Measurements from ENCODE around the gene NOL9.

DNA sequence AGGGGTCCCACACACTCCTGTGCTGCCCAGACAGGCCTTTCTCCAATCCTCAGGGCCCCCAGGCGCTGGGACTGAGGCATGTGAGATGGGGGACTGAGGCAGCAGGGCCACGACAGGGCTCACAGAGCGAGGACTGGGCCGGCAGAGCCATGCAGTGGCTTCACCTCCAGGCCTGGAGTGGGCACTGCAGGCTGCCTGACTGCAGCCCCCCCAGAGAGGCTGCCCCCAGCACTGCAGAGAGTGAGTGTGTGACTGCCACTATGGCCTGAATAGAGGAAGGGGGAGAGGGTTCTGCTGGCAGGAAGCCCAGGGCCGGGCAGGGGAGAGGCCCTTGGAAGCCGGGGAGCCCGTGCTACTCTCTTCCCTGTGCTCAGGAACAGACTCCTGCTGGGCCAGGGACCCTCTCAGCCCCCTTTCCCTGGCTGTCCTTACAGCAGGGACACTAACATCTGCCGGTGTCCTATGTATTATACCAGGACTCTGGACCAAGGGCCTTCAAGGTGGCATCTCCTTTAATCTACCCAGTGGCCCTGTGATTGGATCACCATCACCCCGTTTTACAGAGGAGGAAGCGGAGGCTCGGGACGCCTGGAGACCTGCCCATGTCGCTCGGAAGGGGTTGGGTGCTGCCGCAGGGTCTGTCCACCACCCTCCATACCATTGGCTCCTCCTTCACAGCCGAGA is 42.6 kb downstream of the NOL9 start:
- TF ChIP-seq BMI1 (IDR thresholded peaks at IDR 0.05; ENCODE audit: borderline replicate concordance) (no peak), REST (IDR thresholded peaks at IDR 0.05; ENCODE audit: low read depth, low read length) (no peak), E2F8 (IDR thresholded peaks at IDR 0.05; ENCODE audit: low read depth, partially characterized antibody) (no peak), BHLHE40 (IDR thresholded peaks at IDR 0.05; ENCODE audit: borderline replicate concordance in 1 of 2, low read depth in 2 of 2, low read length in 1 of 2) (no peak)
- TF ChIP-seq, protein P1, sequence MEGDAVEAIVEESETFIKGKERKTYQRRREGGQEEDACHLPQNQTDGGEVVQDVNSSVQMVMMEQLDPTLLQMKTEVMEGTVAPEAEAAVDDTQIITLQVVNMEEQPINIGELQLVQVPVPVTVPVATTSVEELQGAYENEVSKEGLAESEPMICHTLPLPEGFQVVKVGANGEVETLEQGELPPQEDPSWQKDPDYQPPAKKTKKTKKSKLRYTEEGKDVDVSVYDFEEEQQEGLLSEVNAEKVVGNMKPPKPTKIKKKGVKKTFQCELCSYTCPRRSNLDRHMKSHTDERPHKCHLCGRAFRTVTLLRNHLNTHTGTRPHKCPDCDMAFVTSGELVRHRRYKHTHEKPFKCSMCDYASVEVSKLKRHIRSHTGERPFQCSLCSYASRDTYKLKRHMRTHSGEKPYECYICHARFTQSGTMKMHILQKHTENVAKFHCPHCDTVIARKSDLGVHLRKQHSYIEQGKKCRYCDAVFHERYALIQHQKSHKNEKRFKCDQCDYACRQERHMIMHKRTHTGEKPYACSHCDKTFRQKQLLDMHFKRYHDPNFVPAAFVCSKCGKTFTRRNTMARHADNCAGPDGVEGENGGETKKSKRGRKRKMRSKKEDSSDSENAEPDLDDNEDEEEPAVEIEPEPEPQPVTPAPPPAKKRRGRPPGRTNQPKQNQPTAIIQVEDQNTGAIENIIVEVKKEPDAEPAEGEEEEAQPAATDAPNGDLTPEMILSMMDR (IDR thresholded peaks at IDR 0.05 in 2 of 3, conservative IDR thresholded peaks at IDR 0.05 in 1 of 3; ENCODE audit: control insufficient read depth in 2 of 3, extremely low read depth in 1 of 3, insufficient read depth in 1 of 3, low read depth in 3 of 3, low read length in 3 of 3): no peak
